Measurements from ENCODE around the gene SLC16A4.

GRCh38 chr1:110433803-110434202 lies 43.0 kb upstream of the SLC16A4 start:
- TF ChIP-seq NKRF (conservative IDR thresholded peaks at IDR 0.05) (no peak), CTCF (IDR thresholded peaks at IDR 0.05 in 2 of 3, conservative IDR thresholded peaks at IDR 0.05 in 1 of 3; ENCODE audit: control insufficient read depth in 2 of 3, extremely low read depth in 1 of 3, insufficient read depth in 1 of 3, low read depth in 3 of 3, low read length in 3 of 3) (no peak), JUND (IDR thresholded peaks at IDR 0.05; ENCODE audit: low read depth, low read length) (no peak), KDM1A (IDR thresholded peaks at IDR 0.05; ENCODE audit: borderline replicate concordance) (no peak), CBFB (IDR thresholded peaks at IDR 0.05; ENCODE audit: low read depth) (no peak), EP300 (IDR thresholded peaks at IDR 0.05; ENCODE audit: borderline replicate concordance in 1 of 2, control insufficient read depth in 1 of 2, low read depth in 2 of 2, low read length in 2 of 2) (no peak), BACH1 (IDR thresholded peaks at IDR 0.05; ENCODE audit: borderline replicate concordance) (no peak), HCFC1 (IDR thresholded peaks at IDR 0.05; ENCODE audit: low read length) (no peak), RAD21 (IDR thresholded peaks at IDR 0.05; ENCODE audit: insufficient read depth, low read depth, low read length) (no peak), FOXK2 (IDR thresholded peaks at IDR 0.05) (no peak), POLR2A (IDR thresholded peaks at IDR 0.05; ENCODE audit: low read depth, low read length) (no peak), CEBPB (IDR thresholded peaks at IDR 0.05; ENCODE audit: borderline replicate concordance in 1 of 2, low read depth in 2 of 2, low read length in 2 of 2) (no peak)
- TF ChIP-seq, protein P1, sequence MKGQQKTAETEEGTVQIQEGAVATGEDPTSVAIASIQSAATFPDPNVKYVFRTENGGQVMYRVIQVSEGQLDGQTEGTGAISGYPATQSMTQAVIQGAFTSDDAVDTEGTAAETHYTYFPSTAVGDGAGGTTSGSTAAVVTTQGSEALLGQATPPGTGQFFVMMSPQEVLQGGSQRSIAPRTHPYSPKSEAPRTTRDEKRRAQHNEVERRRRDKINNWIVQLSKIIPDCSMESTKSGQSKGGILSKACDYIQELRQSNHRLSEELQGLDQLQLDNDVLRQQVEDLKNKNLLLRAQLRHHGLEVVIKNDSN (IDR thresholded peaks at IDR 0.05; ENCODE audit: borderline replicate concordance, extremely low read length, insufficient read depth, low read depth, low read length): no peak
